Measurements from ENCODE around the gene PTPN11.
"Not testable (repeated sequence)": the region's sequence is repeated elsewhere in the genome, so short reads cannot be mapped to it uniquely, and the experiment has no call there.

PTPN11 gene

GRCh38 chr12:112418608-112419296, at the start of gene PTPN11:
TSS of gene PTPN11 (plus strand) at chr12:112418947. CDS start at chr12:112419112, 165 bp downstream.
- DNase-seq, result peak; percentile 87 to 88

GRCh38 chr12:112370199-112370598, 48.5 kb upstream of the PTPN11 start:
- DNase-seq, result no peak

GRCh38 chr12:112370868-112371510, 47.8 kb upstream of the PTPN11 start:
- no peak for DNase-seq

- no peak for DNase-seq
These were observed 44.5 kb upstream of the PTPN11 start for GRCh38 chr12:112374166-112374740.

GRCh38 chr12:112375105-112375504, 43.6 kb upstream of the PTPN11 start:
- no peak for DNase-seq

GRCh38 chr12:112380663-112381405, 37.9 kb upstream of the PTPN11 start:
- no peak for DNase-seq

GRCh38 chr12:112381406-112381882, 37.3 kb upstream of the PTPN11 start:
- DNase-seq, result peak in 1 of 2 experiments; percentile 2

- DNase-seq, result peak; percentile 90
These were observed 36.6 kb upstream of the PTPN11 start, which contains the start of gene HECTD4 for GRCh38 chr12:112381883-112382796. TSS of gene HECTD4 (minus strand) at chr12:112382431. CDS start at chr12:112382128, 303 bp downstream.

GRCh38 chr12:112382866-112383265, 35.9 kb upstream of the PTPN11 start:
- DNase-seq, result no peak

GRCh38 chr12:112386726-112387125, 32.0 kb upstream of the PTPN11 start:
- DNase-seq, result no peak

- DNase-seq, result no peak
These were observed 29.5 kb upstream of the PTPN11 start for GRCh38 chr12:112389228-112389627.

- not testable (repeated sequence) for DNase-seq
These were observed 28.7 kb upstream of the PTPN11 start for GRCh38 chr12:112389922-112390654.

- DNase-seq, result no peak
These were observed 25.4 kb upstream of the PTPN11 start for GRCh38 chr12:112393328-112393727.

GRCh38 chr12:112401054-112401453, 17.7 kb upstream of the PTPN11 start:
- no peak for DNase-seq

GRCh38 chr12:112401903-112402498, 16.7 kb upstream of the PTPN11 start:
- DNase-seq, result no peak

- DNase-seq, result no peak
These were observed 11.9 kb upstream of the PTPN11 start for GRCh38 chr12:112406519-112407488.

- DNase-seq, result not testable (repeated sequence)
These were observed 11.1 kb upstream of the PTPN11 start for GRCh38 chr12:112407683-112408082.

GRCh38 chr12:112408621-112409020, 10.1 kb upstream of the PTPN11 start:
- DNase-seq, result peak; percentile 10 to 12

Measured in activated CD4-positive, alpha-beta T cell treated with anti-CD3 and anti-CD28 coated beads, Interleukin-2, amount 50 U/mL, for 4 hours (primary cell).